ENCODE measurements around the gene NEMP1. TPM values are rescaled to one million over a fixed set of nuclear protein-coding genes. Genes with fewer than 3 reads are reported as not detected.

The NEMP1 gene
- total and polyA plus RNA-seq, 4 donors: 3.7 to 14.3 (median 7.7) TPM

DNA sequence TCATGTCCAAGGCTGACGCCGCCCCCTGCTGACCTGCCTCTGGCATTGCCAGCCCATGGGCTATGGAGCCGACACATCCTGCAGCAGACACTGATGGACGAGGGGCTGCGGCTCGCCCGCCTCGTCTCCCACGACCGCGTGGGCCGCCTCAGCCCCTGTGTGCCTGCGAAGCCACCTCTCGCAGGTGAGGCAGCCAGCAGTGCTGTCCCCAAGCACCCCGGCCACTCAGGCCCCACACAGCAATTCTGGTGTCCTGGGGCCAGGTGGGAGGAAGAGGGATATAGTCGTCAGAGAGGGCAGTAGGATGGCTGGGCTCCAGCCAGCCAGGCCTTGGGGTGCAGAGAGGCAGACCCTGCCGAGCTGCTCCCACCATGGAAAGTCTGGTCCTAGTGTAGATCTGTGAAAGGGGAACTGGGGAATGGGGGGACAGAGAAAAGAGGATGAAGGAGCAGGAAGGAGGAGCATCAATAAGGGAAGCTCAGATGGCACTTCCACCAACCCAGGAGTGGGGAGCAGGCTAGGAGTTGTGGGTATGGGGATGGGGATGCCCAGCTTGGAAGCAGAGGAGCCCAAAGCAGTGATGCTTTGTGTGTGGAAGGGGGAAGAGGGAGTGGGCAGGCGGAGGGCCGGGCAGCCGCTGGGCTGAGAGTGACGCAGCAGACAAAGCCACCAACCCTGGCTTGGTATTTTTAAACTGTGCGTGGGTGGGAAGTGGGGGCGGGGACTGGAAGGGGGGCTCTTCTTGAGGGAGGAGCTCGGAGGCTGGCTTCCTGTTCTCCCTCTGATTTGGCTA lies 15.0 kb upstream of the NEMP1 start:
- ATAC-seq (ENCODE audit: insufficient read depth, low FRiP score) (peak; percentile 55), DNase-seq (peak; percentile 87 to 89 (median 89))
- Histone ChIP-seq H3K4me1 (ENCODE audit: control insufficient read depth in 5 of 5, insufficient read depth in 5 of 5, low read length in 5 of 5) (peaks cover 0 to 41% (median 18%) of the 10 kb centered on the region in 5 donors), H3K9ac (ENCODE audit: insufficient read depth in 1 of 2, low read length in 2 of 2) (peak overlapping the region in 1 of 2 donors; percentile 58), H3K27ac (ENCODE audit: low read depth in 1 of 2, low read length in 1 of 2) (peak overlapping the region in 1 of 2 donors; percentile 33), H3K4me3 (no peak overlapping the region), H3K27me3 (ENCODE audit: control insufficient read depth in 3 of 3, insufficient read depth in 3 of 3, low read length in 2 of 3) (no peaks in the 10 kb centered on the region), H3K9me3 (ENCODE audit: control insufficient read depth in 4 of 4, insufficient read depth in 3 of 4, low read length in 3 of 4) (no peaks in the 10 kb centered on the region), H3K36me3 (ENCODE audit: control insufficient read depth in 4 of 4, insufficient read depth in 4 of 4, low read length in 4 of 4) (peaks cover 11 to 64% (median 45%) of the 10 kb centered on the region in 4 donors)
- 45 to 53% methylated on average over 24 of the region's 24 CpGs for WGBS, 2 donors
- TF ChIP-seq, protein P1, sequence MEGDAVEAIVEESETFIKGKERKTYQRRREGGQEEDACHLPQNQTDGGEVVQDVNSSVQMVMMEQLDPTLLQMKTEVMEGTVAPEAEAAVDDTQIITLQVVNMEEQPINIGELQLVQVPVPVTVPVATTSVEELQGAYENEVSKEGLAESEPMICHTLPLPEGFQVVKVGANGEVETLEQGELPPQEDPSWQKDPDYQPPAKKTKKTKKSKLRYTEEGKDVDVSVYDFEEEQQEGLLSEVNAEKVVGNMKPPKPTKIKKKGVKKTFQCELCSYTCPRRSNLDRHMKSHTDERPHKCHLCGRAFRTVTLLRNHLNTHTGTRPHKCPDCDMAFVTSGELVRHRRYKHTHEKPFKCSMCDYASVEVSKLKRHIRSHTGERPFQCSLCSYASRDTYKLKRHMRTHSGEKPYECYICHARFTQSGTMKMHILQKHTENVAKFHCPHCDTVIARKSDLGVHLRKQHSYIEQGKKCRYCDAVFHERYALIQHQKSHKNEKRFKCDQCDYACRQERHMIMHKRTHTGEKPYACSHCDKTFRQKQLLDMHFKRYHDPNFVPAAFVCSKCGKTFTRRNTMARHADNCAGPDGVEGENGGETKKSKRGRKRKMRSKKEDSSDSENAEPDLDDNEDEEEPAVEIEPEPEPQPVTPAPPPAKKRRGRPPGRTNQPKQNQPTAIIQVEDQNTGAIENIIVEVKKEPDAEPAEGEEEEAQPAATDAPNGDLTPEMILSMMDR (IDR thresholded peaks at IDR 0.05; ENCODE audit: control extremely low read depth, extremely low read depth): no peak

DNA sequence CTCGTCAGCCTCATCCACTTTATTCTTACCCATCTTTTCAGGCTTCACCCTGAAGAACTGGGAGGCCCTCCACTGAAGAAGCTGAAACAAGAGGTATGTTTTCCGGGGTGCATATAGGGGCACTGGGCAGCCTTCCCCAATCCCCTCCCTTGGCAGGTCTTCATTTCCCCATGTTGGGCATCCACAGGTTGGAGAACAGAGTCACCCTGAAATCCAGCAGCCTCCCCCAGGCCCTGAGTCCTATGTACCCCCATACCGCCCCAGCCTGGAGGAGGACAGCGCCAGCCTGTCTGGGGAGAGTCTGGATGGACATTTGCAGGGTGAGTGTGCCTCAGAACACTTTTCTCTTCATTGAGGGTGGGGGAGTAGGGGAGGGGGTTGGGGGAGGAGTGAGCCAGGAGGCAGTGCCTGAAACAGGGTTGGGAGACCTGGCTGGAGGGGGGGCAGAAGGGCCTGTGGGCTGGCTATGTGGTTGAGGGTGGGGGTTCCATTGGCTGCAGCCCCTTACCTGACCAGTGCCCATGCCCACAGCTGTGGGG lies 14.4 kb upstream of the NEMP1 start:
- ATAC-seq (ENCODE audit: insufficient read depth, low FRiP score) (no peak), DNase-seq (no peak)
- Histone ChIP-seq H3K27ac (ENCODE audit: low read depth in 1 of 2, low read length in 1 of 2) (peak overlapping the region in 1 of 2 donors; percentile 33), H3K36me3 (ENCODE audit: control insufficient read depth in 4 of 4, insufficient read depth in 4 of 4, low read length in 4 of 4) (peaks cover 11 to 58% (median 43%) of the 10 kb centered on the region in 4 donors), H3K9ac (ENCODE audit: insufficient read depth in 1 of 2, low read length in 2 of 2) (no peak overlapping the region), H3K27me3 (ENCODE audit: control insufficient read depth in 3 of 3, insufficient read depth in 3 of 3, low read length in 2 of 3) (no peaks in the 10 kb centered on the region), H3K4me3 (no peak overlapping the region), H3K9me3 (ENCODE audit: control insufficient read depth in 4 of 4, insufficient read depth in 3 of 4, low read length in 3 of 4) (no peaks in the 10 kb centered on the region), H3K4me1 (ENCODE audit: control insufficient read depth in 5 of 5, insufficient read depth in 5 of 5, low read length in 5 of 5) (peaks cover 0 to 45% (median 18%) of the 10 kb centered on the region in 5 donors)
- WGBS, 2 donors: 81 to 90% methylated on average over 4 of the region's 4 CpGs
- TF ChIP-seq, protein P1 (IDR thresholded peaks at IDR 0.05; ENCODE audit: control extremely low read depth, extremely low read depth): no peak

DNA sequence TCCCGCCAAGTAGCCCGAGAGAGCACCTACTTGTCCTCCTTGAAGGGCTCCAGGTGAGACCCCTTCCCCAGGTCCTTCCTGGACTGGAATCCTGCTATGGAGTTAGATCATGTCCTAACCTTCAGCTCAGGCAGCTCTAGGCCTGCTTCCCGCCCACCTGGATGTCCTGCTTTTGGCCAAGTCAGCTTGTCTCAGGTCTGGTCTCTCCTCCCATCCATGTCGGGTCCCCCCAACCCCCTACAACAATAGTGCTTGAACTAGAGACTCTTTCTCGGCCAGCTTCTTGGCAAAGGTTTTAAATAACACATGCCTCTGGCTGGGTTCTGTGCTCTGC lies 13.9 kb upstream of the NEMP1 start:
- H3K27me3 ChIP-seq (ENCODE audit: control insufficient read depth in 3 of 3, insufficient read depth in 3 of 3, low read length in 2 of 3): no peaks in the 10 kb centered on the region
- H3K9me3 ChIP-seq (ENCODE audit: control insufficient read depth in 4 of 4, insufficient read depth in 3 of 4, low read length in 3 of 4): no peaks in the 10 kb centered on the region
- H3K9ac ChIP-seq (ENCODE audit: insufficient read depth in 1 of 2, low read length in 2 of 2): no peak overlapping the region
- ATAC-seq (ENCODE audit: insufficient read depth, low FRiP score): no peak
- TF ChIP-seq, protein P1 (IDR thresholded peaks at IDR 0.05; ENCODE audit: control extremely low read depth, extremely low read depth): no peak
- peaks cover 0 to 46% (median 18%) of the 10 kb centered on the region in 5 donors for H3K4me1 ChIP-seq (ENCODE audit: control insufficient read depth in 5 of 5, insufficient read depth in 5 of 5, low read length in 5 of 5)
- no peak overlapping the region for H3K4me3 ChIP-seq
- H3K27ac ChIP-seq (ENCODE audit: low read depth in 1 of 2, low read length in 1 of 2): peak overlapping the region in 1 of 2 donors; percentile 17
- no peak for DNase-seq
- peaks cover 11 to 56% (median 40%) of the 10 kb centered on the region in 4 donors for H3K36me3 ChIP-seq (ENCODE audit: control insufficient read depth in 4 of 4, insufficient read depth in 4 of 4, low read length in 4 of 4)
- WGBS, 2 donors: 72 to 87% methylated on average over 5 of the region's 5 CpGs

All from lung (tissue), 12 donors.